HG02798 (cell line): ENCODE measurements around the gene METAP2.

ENCODE experiments used
- ATAC-seq: cut with Tn5 transposase; IDR thresholded peaks from one replicate; pipeline ENCODE4 v1.9.1; 2021; ENCODE audit warnings: mild to moderate bottlenecking; ENCODE audit not compliant: unreplicated experiment, poor library complexity

The METAP2 gene

DNA sequence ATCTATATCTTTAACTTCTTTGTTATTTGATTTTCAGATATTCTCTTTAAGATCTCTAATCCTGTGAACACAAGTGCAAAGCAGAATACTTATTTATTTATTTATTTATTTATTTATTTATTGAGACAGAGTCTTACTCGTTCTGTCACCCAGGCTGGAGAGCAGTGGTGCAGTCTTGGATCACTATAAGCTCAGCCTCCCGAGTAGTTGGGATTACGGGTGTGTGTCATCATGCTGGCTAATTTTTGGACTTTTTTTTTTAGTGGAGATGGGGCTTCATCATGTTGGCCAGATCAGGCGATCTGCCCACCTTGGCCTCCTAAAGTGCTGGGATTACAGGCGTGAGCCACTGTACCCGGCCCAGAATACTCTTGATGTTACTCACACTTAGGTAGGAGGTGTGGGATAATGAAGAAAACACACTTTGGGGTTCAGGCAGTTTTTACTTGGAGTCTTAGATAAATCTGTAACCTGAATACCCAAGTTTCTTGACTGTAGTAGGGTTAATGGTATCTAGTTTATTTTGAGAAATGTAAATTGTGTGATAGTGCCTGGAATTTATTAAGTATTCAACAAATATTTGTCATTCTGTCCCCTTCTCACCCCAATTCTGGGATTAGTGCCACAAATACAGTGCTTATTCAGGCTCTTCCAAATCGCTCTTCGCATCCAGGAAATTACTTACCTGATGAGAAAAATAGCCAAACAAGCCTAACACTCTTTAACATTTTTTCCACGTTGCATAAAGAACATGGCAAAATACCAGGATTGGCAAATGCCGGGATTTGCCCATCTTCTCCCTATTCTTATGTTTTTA lies 33.0 kb downstream of the METAP2 start:
- no peak for ATAC-seq

DNA sequence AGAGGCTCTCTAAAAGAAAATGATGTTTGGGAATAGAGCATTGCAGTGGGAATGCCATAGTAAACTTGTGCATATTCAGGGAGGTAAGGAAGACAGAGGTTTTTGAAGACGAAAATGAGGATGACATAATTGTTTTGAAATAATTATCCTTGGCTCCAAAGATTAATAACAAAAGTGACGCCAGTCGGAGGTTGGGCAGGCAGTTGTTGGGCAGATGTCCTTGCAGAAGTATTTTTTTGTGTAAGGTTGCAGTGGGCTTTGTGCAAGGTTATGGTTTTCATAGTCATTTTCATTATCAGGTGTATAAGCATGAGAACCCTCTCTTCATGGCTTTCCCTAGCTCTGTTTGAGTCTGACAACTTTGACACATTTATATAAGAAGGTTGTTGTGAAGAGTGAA lies 35.3 kb downstream of the METAP2 start:
- no peak for ATAC-seq

DNA sequence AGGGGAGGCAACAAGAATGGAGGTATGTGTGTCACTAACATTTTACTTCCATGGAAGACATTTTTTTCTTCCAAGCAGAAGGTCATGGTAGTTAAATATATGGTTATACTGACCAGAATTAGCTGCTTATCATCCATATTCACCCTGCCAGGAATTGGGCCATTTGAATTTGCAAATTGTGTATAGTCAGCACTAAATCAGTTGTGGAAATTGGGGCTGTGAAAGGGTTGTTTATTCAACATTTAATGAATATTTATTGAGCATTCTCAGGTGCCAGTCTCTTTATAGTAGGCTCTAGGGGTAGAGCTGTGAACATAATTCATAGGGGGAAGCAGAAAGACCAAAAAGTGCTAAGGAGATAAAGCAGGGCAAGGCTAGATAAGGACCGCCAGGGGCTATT lies 38.0 kb downstream of the METAP2 start:
- ATAC-seq, result no peak

GRCh38 chr12:95513599-95513998 lies 39.6 kb downstream of the METAP2 start:
- ATAC-seq, result no peak

DNA sequence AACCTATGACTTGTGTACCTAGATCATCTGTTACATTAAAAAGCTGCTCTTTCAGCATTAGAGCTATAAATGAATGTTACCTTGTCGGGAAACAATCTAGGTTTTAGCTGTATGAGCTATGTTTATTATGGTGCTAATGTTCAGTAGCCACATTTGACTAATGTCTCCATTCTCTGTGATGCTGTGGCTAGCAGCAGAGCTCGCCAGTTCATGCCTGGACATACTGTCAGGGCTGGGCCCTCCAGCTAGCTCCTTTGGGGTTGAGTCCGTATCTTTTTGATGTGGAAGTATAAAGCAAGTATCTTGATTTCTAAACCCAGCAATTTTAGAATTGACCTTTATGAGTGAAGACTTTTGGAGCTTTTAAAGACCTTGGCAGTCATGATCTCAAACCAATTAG lies 41.2 kb downstream of the METAP2 start:
- ATAC-seq, result no peak

- no peak for ATAC-seq
Measured at GRCh38 chr12:95516757-95517156, 42.8 kb downstream of the METAP2 start.

DNA sequence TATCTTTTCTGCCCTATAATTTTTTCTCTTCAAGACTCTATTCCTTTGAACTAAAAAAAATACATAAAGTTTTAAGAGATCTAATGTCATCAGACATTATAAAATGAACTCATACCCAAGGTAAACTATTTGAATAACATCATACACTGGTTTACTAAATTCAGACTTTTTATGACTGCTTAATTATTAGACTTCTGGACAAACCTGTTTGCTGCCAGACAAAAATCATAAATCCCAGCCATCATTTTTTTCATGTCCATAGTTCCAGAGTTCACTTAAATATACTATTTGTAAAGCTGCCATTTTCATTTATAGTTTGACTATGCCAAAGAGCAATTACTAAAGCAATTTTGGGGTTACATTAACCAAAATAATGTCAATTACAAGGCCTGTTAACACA lies 43.3 kb downstream of the METAP2 start:
- no peak for ATAC-seq

DNA sequence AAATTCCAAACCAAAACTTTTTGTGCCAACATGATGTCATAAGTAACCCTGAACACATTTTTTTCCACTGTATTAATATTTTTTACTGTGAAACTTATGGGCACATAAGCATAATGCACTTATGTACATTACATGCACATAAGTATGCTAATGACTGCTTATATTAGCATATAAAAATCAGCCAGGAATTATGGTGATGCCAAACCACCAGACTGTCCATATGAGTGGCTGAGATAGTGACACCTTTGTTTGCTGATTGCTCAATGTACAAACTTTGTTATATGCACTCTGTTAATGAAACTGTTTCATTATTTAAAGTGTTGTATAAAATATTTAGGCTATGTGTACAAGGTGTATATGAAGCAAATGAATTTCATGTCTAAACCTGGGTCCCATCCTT lies 45.0 kb downstream of the METAP2 start:
- no peak for ATAC-seq

DNA sequence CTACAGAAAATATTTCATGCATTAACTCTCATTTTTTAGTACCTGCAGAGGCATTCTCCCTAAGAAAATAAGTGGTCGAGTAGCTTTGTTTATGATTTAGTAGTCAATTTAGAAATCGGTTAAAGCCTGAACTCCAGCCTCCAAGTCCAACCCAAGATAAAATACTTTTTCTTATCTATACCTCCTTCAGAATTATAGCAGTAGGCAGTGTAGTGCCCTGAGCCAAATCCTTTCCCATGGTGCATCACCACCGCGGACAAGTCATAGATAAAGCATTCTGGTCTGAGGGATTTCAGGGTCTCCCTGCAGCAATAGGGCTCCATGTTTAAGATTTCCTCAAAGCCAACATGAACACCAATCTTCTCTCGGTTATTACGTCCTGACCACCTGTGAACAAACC lies 46.9 kb downstream of the METAP2 start:
- ATAC-seq, result no peak

- ATAC-seq, result no peak
Measured at GRCh38 chr12:95522692-95523091, 48.7 kb downstream of the METAP2 start.

GRCh38 chr12:95528431-95528830 lies 54.5 kb downstream of the METAP2 start:
- no peak for ATAC-seq

DNA sequence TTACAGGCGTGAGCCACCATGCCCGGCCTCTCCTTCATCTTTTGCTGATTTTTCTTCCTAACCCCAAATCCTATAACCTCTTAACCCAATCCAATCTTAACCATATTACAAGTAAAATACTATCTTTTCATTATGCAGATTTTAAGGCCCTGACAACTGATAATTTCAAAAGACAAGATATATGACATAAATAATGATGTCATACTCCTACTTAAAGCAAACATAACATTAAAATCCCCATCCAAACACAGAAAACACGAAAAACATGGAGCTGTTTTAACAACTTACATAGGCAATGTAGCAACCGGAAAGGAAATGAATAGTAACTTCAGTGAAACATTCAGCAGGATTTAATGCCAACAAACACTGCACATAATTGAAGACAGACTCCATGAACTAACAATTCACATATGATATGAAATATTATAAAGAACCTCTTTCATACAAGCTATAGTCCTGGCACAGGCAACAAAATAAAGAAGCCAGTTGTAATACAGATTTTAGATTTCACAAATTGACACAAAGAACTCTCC lies 55.8 kb downstream of the METAP2 start:
- ATAC-seq, result no peak

DNA sequence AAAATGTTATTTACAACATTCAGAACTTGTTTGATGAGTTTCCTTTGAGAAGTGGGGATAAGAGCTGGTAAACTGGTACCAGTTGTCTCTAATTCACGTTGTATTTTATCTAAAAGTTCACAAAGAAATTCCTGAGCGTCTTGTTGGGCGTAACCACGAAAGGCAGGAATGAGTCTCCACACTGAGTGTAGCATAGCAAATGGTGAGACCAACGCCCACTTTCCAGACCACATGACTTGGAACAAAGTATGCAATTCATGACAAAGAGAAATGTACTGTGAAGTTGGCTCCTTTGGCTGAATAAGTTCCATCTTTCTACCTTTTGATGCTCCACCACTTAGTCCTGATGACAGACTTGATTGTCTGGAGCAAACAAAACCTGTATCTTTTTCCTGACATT lies 58.9 kb downstream of the METAP2 start:
- ATAC-seq, result no peak

GRCh38 chr12:95533985-95534384 lies 60.0 kb downstream of the METAP2 start:
- no peak for ATAC-seq

DNA sequence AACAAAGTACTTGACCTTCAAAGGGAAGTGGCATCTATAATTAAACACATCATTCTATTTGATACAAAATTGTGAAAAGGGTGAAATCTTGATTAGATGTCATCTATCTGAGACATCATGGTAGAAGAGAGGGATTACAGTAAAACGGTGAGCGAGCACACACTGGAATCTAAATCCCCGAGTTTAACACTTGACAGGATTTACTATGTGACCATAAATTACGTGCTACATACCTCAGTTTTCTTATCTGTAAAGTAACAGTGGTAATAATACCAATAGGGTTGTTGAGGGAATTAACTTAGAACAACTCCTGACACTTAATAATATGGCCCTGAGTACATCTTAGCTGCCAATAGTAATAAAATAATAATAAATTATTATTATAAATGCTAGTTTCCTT lies 64.1 kb downstream of the METAP2 start:
- ATAC-seq, result no peak

GRCh38 chr12:95538656-95539055 lies 64.7 kb downstream of the METAP2 start:
- no peak for ATAC-seq

DNA sequence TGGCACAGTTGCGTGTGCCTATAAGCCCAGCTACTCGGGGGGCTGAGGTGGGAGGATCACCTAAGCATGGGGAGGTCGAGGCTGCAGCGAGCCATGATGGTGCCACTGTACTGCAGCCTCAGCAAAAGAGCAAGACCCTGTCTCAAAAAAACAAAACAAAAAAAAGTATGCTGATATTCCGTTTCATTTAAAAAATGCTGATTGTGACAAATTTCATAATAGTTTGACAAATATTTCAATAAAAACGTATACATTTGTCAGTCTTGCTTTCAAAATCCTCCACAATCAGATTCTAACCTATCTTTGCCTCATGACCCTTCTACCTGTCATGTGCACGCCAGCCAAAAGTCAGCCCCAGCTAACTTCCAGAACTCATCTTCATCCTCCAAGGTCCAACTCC lies 67.5 kb downstream of the METAP2 start:
- no peak for ATAC-seq

GRCh38 chr12:95543305-95543704 lies 69.4 kb downstream of the METAP2 start:
- ATAC-seq, result no peak

DNA sequence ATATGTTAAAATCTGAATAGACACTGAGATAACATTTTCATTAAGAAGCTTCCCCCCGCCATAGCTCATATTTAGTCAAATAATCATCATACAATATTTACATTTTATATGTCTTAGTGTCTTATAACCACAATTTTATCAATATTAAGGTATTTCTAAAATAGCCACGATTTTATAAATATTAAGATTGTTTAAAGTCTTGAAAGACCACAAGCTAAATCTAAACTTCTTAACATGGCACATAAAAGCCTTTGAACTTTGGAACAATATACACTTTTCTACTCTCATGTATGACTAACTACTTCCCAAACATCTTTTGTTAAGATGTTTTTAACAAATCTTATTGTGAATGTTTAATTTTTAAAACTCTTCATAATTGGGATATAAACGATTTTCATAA lies 70.8 kb downstream of the METAP2 start:
- ATAC-seq, result no peak

DNA sequence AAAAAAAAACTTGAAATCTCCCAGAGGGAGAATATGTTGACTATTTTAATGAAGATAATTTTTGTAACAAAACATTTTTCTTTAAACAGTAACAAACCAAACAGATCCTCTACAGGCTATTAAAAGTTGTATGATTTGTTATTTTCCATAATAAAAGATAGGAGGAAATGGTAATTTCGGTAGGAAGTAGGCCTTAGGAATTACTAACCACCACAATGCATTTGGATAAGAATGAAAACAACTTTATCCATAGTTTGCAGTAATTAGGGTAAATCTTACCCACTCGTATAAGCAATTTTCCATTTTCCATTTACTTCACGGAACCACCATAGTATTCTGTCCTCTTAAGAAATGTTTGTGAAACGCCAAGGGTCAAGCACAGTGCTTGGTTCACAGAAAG lies 71.4 kb downstream of the METAP2 start:
- ATAC-seq, result no peak

DNA sequence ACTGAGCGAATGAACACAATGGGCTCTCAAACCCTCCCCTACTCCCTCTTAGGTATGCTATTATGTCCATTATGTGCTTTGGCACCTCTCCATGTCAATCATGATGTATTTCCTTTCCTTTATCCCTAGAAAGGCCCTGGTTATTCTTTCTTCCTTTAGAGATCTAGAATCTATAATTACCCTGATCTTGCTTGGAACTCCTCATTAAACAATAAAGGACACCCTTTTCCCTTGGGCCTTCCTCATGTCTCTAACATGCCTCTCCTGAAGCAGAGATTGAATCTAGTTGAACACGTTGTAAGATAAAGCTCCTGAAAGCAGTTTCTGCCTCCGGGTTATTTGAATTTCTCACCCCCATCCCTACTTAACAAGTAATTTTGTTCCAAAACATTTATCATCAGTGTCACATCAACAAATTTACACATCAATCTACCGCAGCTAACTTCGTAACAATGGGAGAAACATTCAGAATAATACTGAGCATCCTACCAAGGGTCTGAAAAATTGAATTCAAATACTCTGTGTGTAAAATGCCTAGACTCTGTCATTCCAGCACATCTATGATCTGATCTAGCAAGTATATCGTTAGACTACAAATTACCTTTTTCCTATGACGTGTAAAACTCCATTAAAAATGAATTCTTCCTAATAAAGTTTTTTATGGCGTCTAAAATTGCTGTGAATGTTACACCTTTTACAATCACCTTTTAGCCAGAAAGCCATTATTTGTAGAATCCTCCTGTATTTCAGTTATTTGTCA lies 72.0 kb downstream of the METAP2 start:
- ATAC-seq, result no peak

DNA sequence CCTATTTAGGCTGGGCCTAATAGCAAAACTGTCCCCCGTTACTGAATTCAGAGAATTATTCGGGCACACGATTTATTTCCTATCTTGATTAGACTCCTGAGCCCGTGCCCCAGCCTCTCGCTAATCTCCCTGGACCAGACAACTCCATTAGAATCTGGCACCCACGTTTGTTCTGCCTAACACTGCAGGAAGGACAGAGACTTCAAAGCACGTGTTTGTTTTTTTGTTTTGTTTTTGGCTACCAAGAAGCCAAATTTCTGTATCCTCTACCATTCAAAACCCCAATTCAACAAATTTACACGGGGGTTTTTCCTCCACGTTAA lies 72.5 kb downstream of the METAP2 start:
- no peak for ATAC-seq
